Lung microvascular endothelial cell (primary cell): ENCODE data around the gene PHF5A. TPM values are rescaled to one million over a fixed set of nuclear protein-coding genes. Genes with fewer than 3 reads are reported as not detected.

Experiments used
- DNase-seq, 2 donors: peaks; one replicate each; pipeline versions ENCODE4 v3.0.0 to v3.0.0-alpha.2; 2010; ENCODE audit warnings: low read depth in 2 of 2
- total RNA-seq: library from RNA; depleted of rRNA; stranded (reverse); fragments of >200 nt; gene quantifications from 2 replicates; pipeline ENCODE4 v1.2.1, GENCODE V29; 2014

Gene PHF5A
- total RNA-seq, 1 donor from 2014 or later = 66.1 TPM

- peak; percentile 22 to 75 for DNase-seq
Observed at GRCh38 chr22:41417622-41418390, 50.7 kb downstream of the PHF5A start.

GRCh38 chr22:41415554-41415953, 52.9 kb downstream of the PHF5A start:
- DNase-seq = no peak

GRCh38 chr22:41411021-41411851, 57.3 kb downstream of the PHF5A start:
- no peak for DNase-seq

GRCh38 chr22:41410311-41410751, 58.2 kb downstream of the PHF5A start:
- DNase-seq = no peak

Other genes starting within 250 kb of the PHF5A start
- gene CHADL, start 227.8 kb downstream of the PHF5A start, total RNA-seq = 0.44 and 0.60 TPM in 2 replicates
- gene RANGAP1, start 182.5 kb downstream of the PHF5A start, total RNA-seq = 58.2 and 73.0 TPM in 2 replicates
- 34.9 and 53.6 TPM in 2 replicates for gene ZC3H7B, start 167.2 kb downstream of the PHF5A start, total RNA-seq
- 2.6 and 3.6 TPM in 2 replicates for gene TEF, start 86.8 kb downstream of the PHF5A start, total RNA-seq
- gene TOB2, start 21.9 kb downstream of the PHF5A start, total RNA-seq = 11.6 and 16.5 TPM in 2 replicates
- 60.4 and 81.0 TPM in 2 replicates for gene ACO2, start 425 bp upstream of the PHF5A start, total RNA-seq
- 9.3 and 9.6 TPM in 2 replicates for gene POLR3H, start 75.8 kb upstream of the PHF5A start, total RNA-seq
- not detected in 2 replicates for gene CSDC2, start 92.3 kb upstream of the PHF5A start, total RNA-seq
- gene PMM1, start 121.1 kb upstream of the PHF5A start, total RNA-seq = 2.2 and 2.6 TPM in 2 replicates
- 11.6 and 15.3 TPM in 2 replicates for gene DESI1, start 152.4 kb upstream of the PHF5A start, total RNA-seq
- gene XRCC6, start 152.6 kb upstream of the PHF5A start, total RNA-seq = 215 and 281 TPM in 2 replicates
- 58.0 and 77.6 TPM in 2 replicates for gene SNU13, start 220.2 kb upstream of the PHF5A start, total RNA-seq
- 0.40 and 2.8 TPM in 2 replicates for gene MEI1, start 230.8 kb upstream of the PHF5A start, total RNA-seq